Tibial nerve (tissue), 4 donors: Measurements from ENCODE around the gene GPR146.

ENCODE experiments used
- EP300 ChIP-seq, 2 donors: sonication (generic); formaldehyde crosslinking; IDR thresholded peaks; one replicate each; pipeline ENCODE4 v1.6.1; 2017; ENCODE audit warnings: antibody characterized with exemption in 2 of 2, mild to moderate bottlenecking in 1 of 2
- TF ChIP-seq, protein P1 (sequence below), 5 experiments: fragments of 200-600 bp in 3 of 5; fragments of 450-650 bp in 2 of 5; sonication (generic) in 3 of 5; IDR thresholded peaks; one replicate each; pipeline ENCODE4 v1.5.1; 2016 to 2019; ENCODE audit warnings: antibody characterized with exemption in 5 of 5, mild to moderate bottlenecking in 3 of 5, moderate library complexity in 2 of 5

DNA sequence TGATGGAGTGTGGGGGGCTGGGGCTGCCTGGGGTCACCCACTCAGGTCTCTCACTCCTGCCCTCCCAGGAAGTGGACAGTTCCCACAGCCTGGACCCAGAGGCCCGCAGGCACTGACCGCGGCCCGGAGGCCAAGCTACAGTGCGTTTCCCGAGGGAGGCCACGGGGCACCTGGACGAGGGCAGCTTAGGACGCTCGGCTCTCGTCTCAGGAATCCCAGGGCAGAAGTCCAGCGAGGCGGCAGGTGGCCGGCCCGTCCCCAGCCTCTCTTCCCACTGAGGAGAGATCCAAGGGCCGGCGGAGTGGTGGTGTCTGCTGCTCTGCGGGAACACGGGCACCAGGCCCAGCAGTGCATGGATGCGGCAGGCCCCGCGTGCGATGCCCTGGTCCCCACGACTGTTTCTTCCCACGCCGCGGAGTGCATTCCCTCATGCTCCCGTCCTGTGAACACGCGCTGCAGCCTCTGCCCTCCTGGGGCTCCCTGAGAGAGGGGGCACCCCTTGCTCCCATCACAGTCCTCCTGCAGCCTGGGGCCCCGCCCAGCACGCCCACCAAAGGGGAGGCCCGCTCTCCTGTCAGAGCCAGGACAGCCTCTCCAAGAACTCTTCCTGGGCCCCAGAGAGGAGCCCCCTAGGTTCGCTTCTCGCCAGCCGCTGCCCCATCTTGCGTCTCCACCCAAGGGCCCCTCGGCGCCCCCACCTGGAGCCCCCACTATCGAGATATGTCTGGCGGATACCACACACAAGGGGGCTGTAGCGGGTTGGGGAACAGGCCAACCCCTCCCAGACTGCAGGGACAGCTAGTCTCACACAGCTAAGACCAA is 24.3 kb upstream of the GPR146 start:
- TF ChIP-seq, protein P1, sequence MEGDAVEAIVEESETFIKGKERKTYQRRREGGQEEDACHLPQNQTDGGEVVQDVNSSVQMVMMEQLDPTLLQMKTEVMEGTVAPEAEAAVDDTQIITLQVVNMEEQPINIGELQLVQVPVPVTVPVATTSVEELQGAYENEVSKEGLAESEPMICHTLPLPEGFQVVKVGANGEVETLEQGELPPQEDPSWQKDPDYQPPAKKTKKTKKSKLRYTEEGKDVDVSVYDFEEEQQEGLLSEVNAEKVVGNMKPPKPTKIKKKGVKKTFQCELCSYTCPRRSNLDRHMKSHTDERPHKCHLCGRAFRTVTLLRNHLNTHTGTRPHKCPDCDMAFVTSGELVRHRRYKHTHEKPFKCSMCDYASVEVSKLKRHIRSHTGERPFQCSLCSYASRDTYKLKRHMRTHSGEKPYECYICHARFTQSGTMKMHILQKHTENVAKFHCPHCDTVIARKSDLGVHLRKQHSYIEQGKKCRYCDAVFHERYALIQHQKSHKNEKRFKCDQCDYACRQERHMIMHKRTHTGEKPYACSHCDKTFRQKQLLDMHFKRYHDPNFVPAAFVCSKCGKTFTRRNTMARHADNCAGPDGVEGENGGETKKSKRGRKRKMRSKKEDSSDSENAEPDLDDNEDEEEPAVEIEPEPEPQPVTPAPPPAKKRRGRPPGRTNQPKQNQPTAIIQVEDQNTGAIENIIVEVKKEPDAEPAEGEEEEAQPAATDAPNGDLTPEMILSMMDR (IDR thresholded peaks at IDR 0.05), result no peak
- TF ChIP-seq EP300 (IDR thresholded peaks at IDR 0.05), result no peak
